H1 (cell line): ENCODE data around the gene CRTAC1. TPM values are rescaled to one million over a fixed set of nuclear protein-coding genes. Genes with fewer than 3 reads are reported as not detected.

Experiments used
- CTCF ChIA-PET: fragments of 300-600 bp; sonication (Branson Sonifier 250); formaldehyde crosslinking; loops from one replicate; lab custom pipeline; 2021; ENCODE audit not compliant: partially characterized antibody; lab: Charles Lee
- POLR2A ChIA-PET: fragments of 300-600 bp; sonication (Branson Sonifier 250); formaldehyde crosslinking; loops from one replicate; lab custom pipeline; 2021; ENCODE audit warnings: inconsistent platforms; ENCODE audit not compliant: partially characterized antibody; lab: Charles Lee
- DNase-seq, 2 experiments: peaks; one replicate each; pipeline versions ENCODE4 v3.0.0 to v3.0.0-alpha.2; 2010 to 2022; ENCODE audit warnings: low spot score in 2 of 2, low read depth in 1 of 2, mixed read lengths in 1 of 2
- FAIRE-seq: peaks from 2 replicates; lab custom pipeline; 2011; peaks lifted over from hg19 to GRCh38; lab: Jason Lieb, UNC
- H2AFZ ChIP-seq: 2 replicates; pipeline ENCODE4 v1.8.1; 2012; ENCODE audit warnings: low read length, inconsistent platforms
- H2AK5ac ChIP-seq: 2 replicates; pipeline ENCODE4 v1.6.1; 2013; ENCODE audit warnings: low read depth, low read length
- H2BK120ac ChIP-seq: replicated peaks from 2 replicates; pipeline ENCODE3; 2013; ENCODE audit warnings: low read depth, low read length, inconsistent platforms
- H2BK12ac ChIP-seq: 2 replicates; pipeline ENCODE4 v1.6.1; 2013; ENCODE audit warnings: low read depth, low read length
- H2BK15ac ChIP-seq: 2 replicates; pipeline ENCODE4 v1.6.1; 2013; ENCODE audit warnings: low read length
- H2BK20ac ChIP-seq: 2 replicates; pipeline ENCODE4 v1.6.1; 2013; ENCODE audit warnings: low read length
- H2BK5ac ChIP-seq: 2 replicates; pipeline ENCODE4 v1.6.1; 2013; ENCODE audit warnings: low read depth, low read length
- H3K14ac ChIP-seq: 2 replicates; pipeline ENCODE4 v1.6.1; 2013; ENCODE audit warnings: inconsistent platforms; ENCODE audit not compliant: insufficient read length
- H3K18ac ChIP-seq: 2 replicates; pipeline ENCODE4 v1.6.1; 2013; ENCODE audit warnings: low read length; ENCODE audit errors: extremely low read depth
- H3K23ac ChIP-seq: 2 replicates; pipeline ENCODE4 v1.6.1; 2013; ENCODE audit warnings: inconsistent platforms; ENCODE audit not compliant: insufficient read length
- H3K23me2 ChIP-seq: 2 replicates; pipeline ENCODE4 v1.6.1; 2013; ENCODE audit warnings: low read depth, low read length
- H3K27ac ChIP-seq: 2 replicates; pipeline ENCODE4 v1.6.1; 2011; ENCODE audit warnings: low read depth, low read length, inconsistent platforms
- H3K27me3 ChIP-seq, 4 experiments: replicated peaks in 1 of 4; 1 replicate in 1 of 4; 2 replicates in 3 of 4; pipeline versions ENCODE4 v1.6.1 to v1.8.1; 2011 to 2013; ENCODE audit warnings: low read length in 3 of 4, mild to moderate bottlenecking in 3 of 4, inconsistent platforms in 2 of 4, mixed read lengths in 2 of 4, moderate library complexity in 1 of 4; ENCODE audit not compliant: control insufficient read depth in 3 of 4, insufficient read depth in 3 of 4; ENCODE audit errors: extremely low read depth in 1 of 4
- H3K36me3 ChIP-seq, 4 experiments: 2 replicates each; pipeline versions ENCODE4 v1.6.1 to v1.8.1; 2011 to 2013; ENCODE audit warnings: mild to moderate bottlenecking in 4 of 4, low read length in 3 of 4, moderate library complexity in 2 of 4, control low read depth in 1 of 4, inconsistent platforms in 1 of 4; ENCODE audit not compliant: insufficient read depth in 4 of 4, control insufficient read depth in 2 of 4
- H3K4ac ChIP-seq: replicated peaks from 2 replicates; pipeline ENCODE3; 2013; ENCODE audit warnings: low read length, low read depth, mixed read lengths, inconsistent platforms; ENCODE audit not compliant: insufficient read length
- H3K4me1 ChIP-seq, 4 experiments: replicated peaks in 1 of 4; 1 replicate in 1 of 4; 2 replicates in 3 of 4; pipeline versions ENCODE4 v1.6.1 to v1.8.1; 2011 to 2013; ENCODE audit warnings: low read length in 3 of 4, inconsistent platforms in 2 of 4, mixed read lengths in 1 of 4; ENCODE audit not compliant: insufficient read depth in 4 of 4, control insufficient read depth in 3 of 4
- H3K4me2 ChIP-seq, 2 experiments: 2 replicates each; pipeline versions ENCODE4 v1.6.1 to v1.8.1; 2011 to 2013; ENCODE audit warnings: low read depth in 2 of 2, low read length in 2 of 2, control low read depth in 1 of 2, inconsistent platforms in 1 of 2, mild to moderate bottlenecking in 1 of 2; ENCODE audit not compliant: insufficient read depth in 1 of 2
- H3K4me3 ChIP-seq, 4 experiments: fragments of 200-600, 300-600 bp in 1 of 4; sonication (generic), shearing (Covaris generic), sonication (Bioruptor Twin) in 1 of 4; 2 replicates each; pipeline versions ENCODE4 v1.5.1 to v1.8.1; 2011 to 2016; ENCODE audit warnings: low read length in 4 of 4, low read depth in 3 of 4, control low read depth in 2 of 4, inconsistent platforms in 2 of 4, mild to moderate bottlenecking in 2 of 4, mixed read lengths in 1 of 4, moderate library complexity in 1 of 4; ENCODE audit not compliant: insufficient read depth in 2 of 4; ENCODE audit errors: extremely low read depth in 1 of 4
- H3K56ac ChIP-seq: replicated peaks from 2 replicates; pipeline ENCODE3; 2013; ENCODE audit warnings: low read depth, mild to moderate bottlenecking, mixed read lengths, low read length, inconsistent platforms; ENCODE audit not compliant: insufficient read length
- H3K79me1 ChIP-seq: 2 replicates; pipeline ENCODE4 v1.6.1; 2013; ENCODE audit warnings: low read depth, low read length, control low read depth
- H3K79me2 ChIP-seq, 2 experiments: 2 replicates each; pipeline versions ENCODE4 v1.6.1 to v1.8.1; 2012 to 2013; ENCODE audit warnings: low read length in 2 of 2, mild to moderate bottlenecking in 2 of 2, inconsistent platforms in 1 of 2; ENCODE audit not compliant: insufficient read depth in 2 of 2, control insufficient read depth in 1 of 2
- H3K9ac ChIP-seq, 4 experiments: replicated peaks in 1 of 4; 1 replicate in 1 of 4; 2 replicates in 3 of 4; pipeline versions ENCODE4 v1.6.1 to v1.8.1; 2011 to 2013; ENCODE audit warnings: low read depth in 3 of 4, low read length in 3 of 4, control low read depth in 2 of 4, mild to moderate bottlenecking in 2 of 4, moderate library complexity in 2 of 4, inconsistent platforms in 1 of 4; ENCODE audit errors: extremely low read depth in 1 of 4
- H3K9me3 ChIP-seq, 2 experiments: 2 replicates each; pipeline versions ENCODE4 v1.6.1 to v1.8.1; 2012 to 2013; ENCODE audit warnings: mild to moderate bottlenecking in 2 of 2, moderate library complexity in 2 of 2, control low read depth in 1 of 2, inconsistent platforms in 1 of 2, low read depth in 1 of 2, low read length in 1 of 2, mixed read lengths in 1 of 2; ENCODE audit not compliant: insufficient read depth in 2 of 2
- H4K20me1 ChIP-seq, 2 experiments: replicated peaks in 1 of 2; 2 replicates each; pipeline versions ENCODE3 to v1.8.1; 2011 to 2013; ENCODE audit warnings: inconsistent platforms in 2 of 2, low read length in 2 of 2, mild to moderate bottlenecking in 1 of 2; ENCODE audit not compliant: insufficient read depth in 2 of 2, control insufficient read depth in 1 of 2
- H4K5ac ChIP-seq: 2 replicates; pipeline ENCODE4 v1.6.1; 2013; ENCODE audit warnings: low read length, low read depth, mixed read lengths, inconsistent platforms; ENCODE audit not compliant: insufficient read length
- H4K8ac ChIP-seq: 2 replicates; pipeline ENCODE4 v1.8.0; 2013; ENCODE audit warnings: mild to moderate bottlenecking, moderate library complexity, low read length, inconsistent platforms; ENCODE audit not compliant: insufficient read depth; ENCODE audit errors: extremely low read depth
- H4K91ac ChIP-seq: replicated peaks from 2 replicates; pipeline ENCODE3; 2013; ENCODE audit warnings: low read length, mixed read lengths, inconsistent platforms; ENCODE audit not compliant: insufficient read length
- BACH1 ChIP-seq: IDR thresholded peaks from 2 replicates; pipeline ENCODE4 v1.6.1; 2012; ENCODE audit warnings: low read length, improper control_type of control experiment
- CEBPB ChIP-seq: IDR thresholded peaks from 2 replicates; pipeline ENCODE4 v1.6.1; 2012; ENCODE audit warnings: low read depth, low read length
- HDAC2 ChIP-seq, 2 experiments: fragments of 300-600 bp in 1 of 2; sonication (generic) in 1 of 2; IDR thresholded peaks; 2 replicates each; pipeline ENCODE4 v1.6.1; 2011 to 2012; ENCODE audit warnings: low read depth in 2 of 2, low read length in 2 of 2, mild to moderate bottlenecking in 2 of 2, moderate library complexity in 2 of 2, borderline replicate concordance in 1 of 2, inconsistent platforms in 1 of 2
- HDAC6 ChIP-seq: IDR thresholded peaks from one replicate; pipeline ENCODE4 v1.7.1; 2012; ENCODE audit warnings: low read depth, mild to moderate bottlenecking, inconsistent platforms, low read length, moderate library complexity
- JUND ChIP-seq: IDR thresholded peaks from 2 replicates; pipeline ENCODE4 v1.6.1; 2011; ENCODE audit warnings: mild to moderate bottlenecking, improper control_type of control experiment, low read length
- KDM1A ChIP-seq: fragments of 200-600, 300-600 bp; sonication (generic); IDR thresholded peaks from 2 replicates; pipeline ENCODE4 v1.7.1; 2016; ENCODE audit warnings: mild to moderate bottlenecking, low read length, borderline replicate concordance
- RAD21 ChIP-seq, 2 experiments: IDR thresholded peaks in 1 of 2; conservative IDR thresholded peaks in 1 of 2; 2 replicates each; pipeline ENCODE4 v1.6.1; 2011; ENCODE audit warnings: low read depth in 2 of 2, low read length in 2 of 2, improper control_type of control experiment in 1 of 2, inconsistent platforms in 1 of 2, mild to moderate bottlenecking in 1 of 2, moderate library complexity in 1 of 2
- SP4 ChIP-seq: IDR thresholded peaks from 2 replicates; pipeline ENCODE4 v1.6.1; 2012; ENCODE audit warnings: low read length, inconsistent platforms
- WGBS, 2 experiments: shearing (Covaris generic) in 1 of 2; methylation state at CpG; one replicate each; pipeline versions ENCODE4 v1.1.6 to v1.1.7; 2013 to 2015; ENCODE audit warnings: low lambda C conversion rate in 2 of 2, mixed read lengths in 2 of 2, inconsistent platforms in 1 of 2, low coverage in 1 of 2, missing lambda C conversion rate in 1 of 2; ENCODE audit not compliant: insufficient replicate concordance in 2 of 2, insufficient coverage in 1 of 2, insufficient read length in 1 of 2; ENCODE audit errors: extremely low coverage in 1 of 2, missing lambda C conversion rate in 1 of 2; 5-methylcytosine and 5-hydroxymethylcytosine counted together
- polyA plus RNA-seq, 7 experiments: library from polyadenylated mRNA; depleted of rRNA in 3 of 7; stranded (reverse) in 5 of 7; unstranded in 2 of 7; fragments of >200 nt in 5 of 7; fragments of 200-250 nt in 2 of 7; gene quantifications; 1 replicate in 5 of 7; 2 replicates in 1 of 7; 4 replicates in 1 of 7; pipeline versions ENCODE4 v1.2.1 to v1.2.3, GENCODE V29; 2011 to 2013; ENCODE audit warnings: missing spikeins in 2 of 7, mixed read lengths in 2 of 7
- total RNA-seq: library from RNA; stranded (reverse); fragmentation: NEBNext Ultra II Directional; extraction: Animal tissue kit (Norgen Biotek cat#: 25700); gene quantifications from 2 replicates; pipeline ENCODE4 v1.2.1, GENCODE V29; 2021

Gene CRTAC1
- total and polyA plus RNA-seq, 2 of the 8 experiments (the other 6 are each of a cell fraction or from before 2014, with no cell fraction given): 0.91 to 1.2 TPM

DNA sequence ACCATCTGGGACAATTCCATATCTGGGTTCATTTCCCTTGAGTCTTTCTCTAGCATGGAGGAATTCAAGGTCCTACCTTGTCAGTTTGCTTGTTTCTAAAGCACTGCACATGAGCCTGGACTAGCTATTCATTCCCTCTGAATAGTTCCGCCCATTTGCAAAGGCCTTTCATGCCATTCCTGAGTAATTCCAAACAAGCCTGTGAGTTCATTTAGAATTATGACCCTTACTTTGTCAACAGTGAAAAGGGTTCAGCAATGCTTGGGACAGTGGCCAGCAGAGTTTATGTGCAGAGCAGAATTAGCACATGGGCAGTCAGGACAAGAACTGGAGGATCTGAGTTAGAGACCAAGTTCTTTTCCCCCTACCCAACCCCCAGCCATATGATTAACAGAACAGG lies 27.9 kb upstream of the CRTAC1 start:
- H2AFZ ChIP-seq: no peak overlapping the region
- ChIA-PET CTCF (interaction anchor here (0.9 to 2.2 kb wide), 4 partner anchors 12 to 189 kb away, joined by 3 to 8 read pairs (median 6); no protein-coding TSS in a partner anchor), POLR2A (no interaction called here)
- H4K5ac ChIP-seq: no peak overlapping the region
- no peak overlapping the region for H3K23ac ChIP-seq
- peaks cover 0 to 2% (median 0%) of the 10 kb centered on the region in 4 experiments; a peak in 3 of 7 replicates for H3K27me3 ChIP-seq
- H4K20me1 ChIP-seq: peaks cover 0 to 4% of the 10 kb centered on the region in 2 experiments
- H3K14ac ChIP-seq: no peak overlapping the region
- no peak overlapping the region for H3K4ac ChIP-seq
- no peak overlapping the region for H4K8ac ChIP-seq
- H2AK5ac ChIP-seq: no peak overlapping the region
- no peak overlapping the region for H3K18ac ChIP-seq
- H3K4me1 ChIP-seq: peaks cover 0 to 9% (median 2%) of the 10 kb centered on the region in 4 experiments; a peak in 2 of 7 replicates
- no peak overlapping the region for H2BK12ac ChIP-seq
- no peaks in the 10 kb centered on the region for H3K23me2 ChIP-seq
- no peak overlapping the region for H3K4me2 ChIP-seq
- H3K9me3 ChIP-seq: no peaks in the 10 kb centered on the region
- 84% methylated on average over 1 of the region's 1 CpG; no CpG with 5 or more reads in 1 of the 2 experiments for WGBS, 2 experiments
- H2BK120ac ChIP-seq: no peak overlapping the region
- H2BK5ac ChIP-seq: no peak overlapping the region
- no peak overlapping the region for H2BK20ac ChIP-seq
- H3K79me1 ChIP-seq: no peaks in the 10 kb centered on the region
- no peak overlapping the region for H3K56ac ChIP-seq
- H3K9ac ChIP-seq: no peak overlapping the region
- FAIRE-seq: no peak
- no peak overlapping the region for H4K91ac ChIP-seq
- H3K27ac ChIP-seq: no peak overlapping the region
- no peak for DNase-seq
- H3K79me2 ChIP-seq: no peaks in the 10 kb centered on the region
- TF ChIP-seq BACH1 (no peak), RAD21 (IDR thresholded peaks at IDR 0.05 in 1 of 2, conservative IDR thresholded peaks at IDR 0.05 in 1 of 2; ENCODE audit: low read depth in 2 of 2, low read length in 2 of 2) (no peak), SP4 (no peak), HDAC6 (no peak), CEBPB (no peak), HDAC2 (IDR thresholded peaks at IDR 0.05; ENCODE audit: borderline replicate concordance in 1 of 2, low read depth in 2 of 2, low read length in 2 of 2) (no peak), JUND (no peak), KDM1A (no peak)
- TF ChIP-seq, all 59 proteins: peak for 0
- Histone ChIP-seq H3K4me3 (no peak overlapping the region), H3K36me3 (no peaks in the 10 kb centered on the region), H2BK15ac (no peak overlapping the region)
